Bone marrow (tissue), 2 donors: ENCODE results near the gene ZNF738.

Experiments used
- DNase-seq, 2 donors: peaks; one replicate each; lab custom pipeline; 2025; lab: John Stamatoyannopoulos, UW

Gene ZNF738

GRCh38 chr19:21423057-21424041 lies 64.5 kb downstream of the ZNF738 start:
- no peak for DNase-seq
